ENCODE data around the gene KRTAP12-1. TPM values are rescaled to one million over a fixed set of nuclear protein-coding genes. Genes with fewer than 3 reads are reported as not detected.

Gene KRTAP12-1
- total and polyA plus RNA-seq, 2 donors (not counting 1 experiment from before 2014, with no cell fraction given): not detected

GRCh38 chr21:44695641-44696040 lies 13.7 kb upstream of the KRTAP12-1 start:
- ChIA-PET POLR2A (no interaction called here), CTCF (no interaction called here)
- Mint-ChIP-seq H3K27ac (no peak overlapping the region), H3K27me3 (peaks cover 49% of the 10 kb centered on the region), H3K9me3 (ENCODE audit: insufficient read depth) (peaks cover 12% of the 10 kb centered on the region), H3K4me3 (no peak overlapping the region), H3K4me1 (no peaks in the 10 kb centered on the region)
- Histone ChIP-seq H2AFZ (ENCODE audit: insufficient read depth, low read depth, low read length, poor library complexity, severe bottlenecking) (no peak overlapping the region), H3K79me2 (ENCODE audit: control insufficient read depth, insufficient read depth, low read length) (no peaks in the 10 kb centered on the region), H4K20me1 (ENCODE audit: control insufficient read depth, insufficient read depth, low read length, poor library complexity, severe bottlenecking) (no peaks in the 10 kb centered on the region), H3K36me3 (replicated peaks in 1 of 2; ENCODE audit: control extremely low read depth in 1 of 2, control insufficient read depth in 1 of 2, extremely low read depth in 1 of 2, insufficient read depth in 2 of 2, low read length in 1 of 2) (no peaks in the 10 kb centered on the region), H3K9me3 (ENCODE audit: control extremely low read depth in 1 of 3, control insufficient read depth in 2 of 3, insufficient read depth in 1 of 3, low read length in 2 of 3) (peaks cover 4 to 10% (median 8%) of the 10 kb centered on the region in 3 donors), H3K4me1 (ENCODE audit: control insufficient read depth in 2 of 2, insufficient read depth in 2 of 2, low read length in 2 of 2) (no peaks in the 10 kb centered on the region), H3K27ac (ENCODE audit: low read length in 2 of 2) (no peak overlapping the region), H3K9ac (ENCODE audit: low read length) (no peak overlapping the region), H3K4me3 (ENCODE audit: control extremely low read depth in 1 of 5, extremely low read depth in 1 of 5, insufficient read depth in 1 of 5, low read depth in 2 of 5, low read length in 4 of 5) (no peak overlapping the region), H3K27me3 (replicated peaks in 1 of 4; ENCODE audit: control extremely low read depth in 1 of 4, control insufficient read depth in 3 of 4, insufficient read depth in 4 of 4, low read length in 3 of 4) (peaks cover 0 to 20% (median 8%) of the 10 kb centered on the region in 4 experiments), H3K4me2 (replicated peaks; ENCODE audit: low read depth, low read length, poor library complexity, severe bottlenecking) (no peak overlapping the region)
- ATAC-seq (ENCODE audit: low read depth) (no peak), DNase-seq (no peak)
- 82% methylated on average over 8 of the region's 8 CpGs for WGBS (ENCODE audit: insufficient coverage)
- TF ChIP-seq EZH2 (IDR thresholded peaks at IDR 0.05; ENCODE audit: borderline replicate concordance, insufficient read depth, low read depth, low read length, poor library complexity, severe bottlenecking) (no peak), CTCF (IDR thresholded peaks at IDR 0.05) (no peak)
- intact Hi-C loops (cut with micrococcal nuclease): no loop called here

- DNase-seq (no peak), ATAC-seq (ENCODE audit: low read depth) (no peak)
- no peak overlapping the region for H2AFZ ChIP-seq (ENCODE audit: insufficient read depth, low read depth, low read length, poor library complexity, severe bottlenecking)
- Mint-ChIP-seq H3K27me3 (peaks cover 53% of the 10 kb centered on the region), H3K27ac (no peak overlapping the region), H3K4me3 (no peak overlapping the region), H3K4me1 (no peaks in the 10 kb centered on the region), H3K9me3 (ENCODE audit: insufficient read depth) (peaks cover 12% of the 10 kb centered on the region)
- H3K4me2 ChIP-seq (replicated peaks; ENCODE audit: low read depth, low read length, poor library complexity, severe bottlenecking): no peak overlapping the region
- intact Hi-C loops (cut with micrococcal nuclease): no loop called here
- ChIA-PET POLR2A (no interaction called here), CTCF (no interaction called here)
- H3K4me3 ChIP-seq (ENCODE audit: control extremely low read depth in 1 of 5, extremely low read depth in 1 of 5, insufficient read depth in 1 of 5, low read depth in 2 of 5, low read length in 4 of 5): no peak overlapping the region
- H3K27me3 ChIP-seq (replicated peaks in 1 of 4; ENCODE audit: control extremely low read depth in 1 of 4, control insufficient read depth in 3 of 4, insufficient read depth in 4 of 4, low read length in 3 of 4): peaks cover 0 to 17% (median 8%) of the 10 kb centered on the region in 4 experiments
- no peak overlapping the region for H3K27ac ChIP-seq (ENCODE audit: low read length in 2 of 2)
- H3K9ac ChIP-seq (ENCODE audit: low read length): no peak overlapping the region
- WGBS (ENCODE audit: insufficient coverage): 64% methylated on average over 7 of the region's 8 CpGs
- H3K4me1 ChIP-seq (ENCODE audit: control insufficient read depth in 2 of 2, insufficient read depth in 2 of 2, low read length in 2 of 2): no peaks in the 10 kb centered on the region
- TF ChIP-seq EZH2 (IDR thresholded peaks at IDR 0.05; ENCODE audit: borderline replicate concordance, insufficient read depth, low read depth, low read length, poor library complexity, severe bottlenecking) (no peak), CTCF (IDR thresholded peaks at IDR 0.05) (no peak)
- H3K79me2 ChIP-seq (ENCODE audit: control insufficient read depth, insufficient read depth, low read length): no peaks in the 10 kb centered on the region
- peaks cover 4 to 10% (median 8%) of the 10 kb centered on the region in 3 donors for H3K9me3 ChIP-seq (ENCODE audit: control extremely low read depth in 1 of 3, control insufficient read depth in 2 of 3, insufficient read depth in 1 of 3, low read length in 2 of 3)
- no peaks in the 10 kb centered on the region for H4K20me1 ChIP-seq (ENCODE audit: control insufficient read depth, insufficient read depth, low read length, poor library complexity, severe bottlenecking)
- no peaks in the 10 kb centered on the region for H3K36me3 ChIP-seq (replicated peaks in 1 of 2; ENCODE audit: control extremely low read depth in 1 of 2, control insufficient read depth in 1 of 2, extremely low read depth in 1 of 2, insufficient read depth in 2 of 2, low read length in 1 of 2)
Measured at GRCh38 chr21:44695184-44695583, 13.2 kb upstream of the KRTAP12-1 start.
